ENCODE results near the gene NECTIN3. TPM values are rescaled to one million over a fixed set of nuclear protein-coding genes. Genes with fewer than 3 reads are reported as not detected.

Gene NECTIN3, protein sequence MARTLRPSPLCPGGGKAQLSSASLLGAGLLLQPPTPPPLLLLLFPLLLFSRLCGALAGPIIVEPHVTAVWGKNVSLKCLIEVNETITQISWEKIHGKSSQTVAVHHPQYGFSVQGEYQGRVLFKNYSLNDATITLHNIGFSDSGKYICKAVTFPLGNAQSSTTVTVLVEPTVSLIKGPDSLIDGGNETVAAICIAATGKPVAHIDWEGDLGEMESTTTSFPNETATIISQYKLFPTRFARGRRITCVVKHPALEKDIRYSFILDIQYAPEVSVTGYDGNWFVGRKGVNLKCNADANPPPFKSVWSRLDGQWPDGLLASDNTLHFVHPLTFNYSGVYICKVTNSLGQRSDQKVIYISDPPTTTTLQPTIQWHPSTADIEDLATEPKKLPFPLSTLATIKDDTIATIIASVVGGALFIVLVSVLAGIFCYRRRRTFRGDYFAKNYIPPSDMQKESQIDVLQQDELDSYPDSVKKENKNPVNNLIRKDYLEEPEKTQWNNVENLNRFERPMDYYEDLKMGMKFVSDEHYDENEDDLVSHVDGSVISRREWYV
- total RNA-seq (2014; rRNA removed; shearing (Covaris generic); ENCODE audit: low replicate concordance) = not detected in 2 replicates

DNA sequence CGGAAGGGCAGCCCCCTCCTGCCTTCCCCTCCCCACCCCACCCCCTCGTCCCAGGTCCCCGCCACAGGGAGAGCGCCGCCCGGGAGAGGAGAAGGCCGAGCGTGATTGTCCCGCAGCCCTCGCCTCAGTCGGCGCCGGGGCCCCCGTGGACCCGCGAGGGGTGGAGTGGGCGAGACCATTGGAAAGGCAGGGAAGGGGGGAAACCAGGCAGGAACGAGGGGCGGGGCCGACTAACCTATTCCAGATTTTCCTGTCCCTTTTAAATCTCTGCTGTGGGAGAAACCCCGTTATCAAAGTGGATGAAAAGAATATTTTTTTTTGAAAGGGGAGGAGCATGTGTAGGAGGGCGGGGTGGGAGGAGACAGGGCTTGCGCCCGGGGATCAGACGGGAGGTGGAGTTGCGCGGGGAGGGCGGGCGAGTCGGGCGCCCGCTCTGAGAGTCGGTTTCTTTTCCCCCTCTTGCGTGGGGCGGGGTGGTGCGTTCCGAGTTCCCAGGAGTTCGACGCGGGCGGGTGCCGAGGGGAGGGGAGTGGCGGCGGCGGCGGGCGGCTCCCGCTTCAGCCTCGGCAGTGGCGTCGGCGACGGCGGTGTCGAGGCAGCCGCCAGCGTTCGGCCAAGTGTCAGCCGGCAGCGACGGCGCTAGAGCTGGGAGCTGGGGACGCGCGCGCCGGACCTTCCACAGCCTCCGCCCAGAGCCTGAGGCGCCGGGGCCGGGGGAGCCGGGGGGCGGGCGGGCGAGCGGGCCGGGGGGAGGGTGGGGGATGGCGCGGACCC is at the start of gene NECTIN3:
NECTIN3 (plus strand) TSS at position 560 of the 774 bp plus-strand sequence; CDS start at position 762, 202 bp downstream.
- Histone ChIP-seq H3K27me3 (ENCODE audit: low read length) (no peaks in the 10 kb centered on the region), H3K4me1 (ENCODE audit: low read length) (no peaks in the 10 kb centered on the region), H2AFZ (ENCODE audit: low read length) (no peak within 1 kb of the TSS), H3K9me2 (replicated peaks; ENCODE audit: insufficient read depth, low read length) (no peaks in the 10 kb centered on the region; the same call in 1 of the 2 replicates), H3K9me3 (ENCODE audit: low read length) (no peaks in the 10 kb centered on the region; the same call in 1 of the 2 replicates), H3K4me2 (ENCODE audit: low read depth, low read length, poor library complexity, severe bottlenecking) (no peak within 1 kb of the TSS), H3K36me3 (ENCODE audit: insufficient read depth, low read length) (no peaks in the 10 kb centered on the region), H3K9ac (ENCODE audit: low read length) (no peak within 1 kb of the TSS), H3K79me2 (ENCODE audit: low read length) (no peaks in the 10 kb centered on the region), H3K27ac (ENCODE audit: low read length) (no peak within 1 kb of the TSS), H4K20me1 (ENCODE audit: insufficient read depth, low read depth, low read length) (no peaks in the 10 kb centered on the region), H3K4me3 (ENCODE audit: low read length) (no peak within 1 kb of the TSS)
- no peak for DNase-seq

DNA sequence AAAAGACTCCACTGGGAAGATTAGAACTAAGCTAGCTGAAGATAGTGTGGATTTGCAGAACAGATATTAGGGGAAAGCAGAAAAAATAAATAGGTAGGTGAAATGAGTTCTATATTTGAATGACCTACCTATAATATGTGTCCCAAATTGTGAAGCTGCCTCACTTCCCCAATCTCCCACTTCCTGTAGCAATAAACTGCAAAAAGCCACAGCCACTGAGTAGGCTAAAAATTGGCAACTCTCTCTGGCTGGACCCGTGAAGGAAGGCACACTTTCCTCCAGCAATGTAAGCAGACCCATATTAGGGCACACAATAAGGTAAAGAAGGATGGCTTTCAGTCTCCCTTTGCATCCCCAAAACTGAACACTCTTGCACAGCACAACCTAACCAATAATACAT is 43.7 kb upstream of the NECTIN3 start:
- H3K27ac ChIP-seq (ENCODE audit: low read length) = no peak overlapping the region
- no peak overlapping the region for H2AFZ ChIP-seq (ENCODE audit: low read length)
- no peak overlapping the region for H3K4me2 ChIP-seq (ENCODE audit: low read depth, low read length, poor library complexity, severe bottlenecking)
- peaks cover 4% of the 10 kb centered on the region; the same call in 1 of the 2 replicates for H3K9me3 ChIP-seq (ENCODE audit: low read length)
- no peaks in the 10 kb centered on the region for H3K36me3 ChIP-seq (ENCODE audit: insufficient read depth, low read length)
- no peaks in the 10 kb centered on the region for H3K4me1 ChIP-seq (ENCODE audit: low read length)
- H3K4me3 ChIP-seq (ENCODE audit: low read length) = no peak overlapping the region
- H3K9me2 ChIP-seq (replicated peaks; ENCODE audit: insufficient read depth, low read length) = no peaks in the 10 kb centered on the region
- H4K20me1 ChIP-seq (ENCODE audit: insufficient read depth, low read depth, low read length) = no peaks in the 10 kb centered on the region
- no peak for DNase-seq
- no peaks in the 10 kb centered on the region for H3K27me3 ChIP-seq (ENCODE audit: low read length)
- no peaks in the 10 kb centered on the region for H3K79me2 ChIP-seq (ENCODE audit: low read length)
- H3K9ac ChIP-seq (ENCODE audit: low read length) = no peak overlapping the region

DNA sequence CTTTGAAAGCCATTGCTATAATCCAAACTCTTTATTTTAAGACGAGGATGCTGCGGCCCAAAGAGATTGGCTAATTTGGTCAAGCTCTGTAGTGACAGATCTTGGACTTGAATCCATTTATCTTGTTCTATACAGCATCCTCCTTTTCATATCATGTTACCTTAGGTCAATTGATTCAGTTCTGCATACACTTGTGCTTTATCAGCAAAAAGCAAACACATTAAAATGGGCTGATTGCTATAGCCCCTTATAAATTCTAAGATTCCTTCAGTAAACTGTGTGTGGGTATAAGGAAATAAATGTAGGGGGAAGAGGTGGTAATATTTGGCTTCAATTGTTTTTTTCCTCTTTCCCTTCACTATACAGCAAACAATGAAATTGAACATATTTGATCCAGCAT is 40.1 kb upstream of the NECTIN3 start:
- no peak overlapping the region for H3K4me2 ChIP-seq (ENCODE audit: low read depth, low read length, poor library complexity, severe bottlenecking)
- no peak overlapping the region for H3K4me3 ChIP-seq (ENCODE audit: low read length)
- H3K4me1 ChIP-seq (ENCODE audit: low read length) = no peaks in the 10 kb centered on the region
- peaks cover 22% of the 10 kb centered on the region for H3K9me3 ChIP-seq (ENCODE audit: low read length)
- H3K9ac ChIP-seq (ENCODE audit: low read length) = no peak overlapping the region
- no peak overlapping the region for H2AFZ ChIP-seq (ENCODE audit: low read length)
- no peaks in the 10 kb centered on the region for H4K20me1 ChIP-seq (ENCODE audit: insufficient read depth, low read depth, low read length)
- H3K36me3 ChIP-seq (ENCODE audit: insufficient read depth, low read length) = no peaks in the 10 kb centered on the region
- no peaks in the 10 kb centered on the region for H3K9me2 ChIP-seq (replicated peaks; ENCODE audit: insufficient read depth, low read length)
- H3K79me2 ChIP-seq (ENCODE audit: low read length) = no peaks in the 10 kb centered on the region
- H3K27me3 ChIP-seq (ENCODE audit: low read length) = no peaks in the 10 kb centered on the region
- DNase-seq = no peak
- no peak overlapping the region for H3K27ac ChIP-seq (ENCODE audit: low read length)

DNA sequence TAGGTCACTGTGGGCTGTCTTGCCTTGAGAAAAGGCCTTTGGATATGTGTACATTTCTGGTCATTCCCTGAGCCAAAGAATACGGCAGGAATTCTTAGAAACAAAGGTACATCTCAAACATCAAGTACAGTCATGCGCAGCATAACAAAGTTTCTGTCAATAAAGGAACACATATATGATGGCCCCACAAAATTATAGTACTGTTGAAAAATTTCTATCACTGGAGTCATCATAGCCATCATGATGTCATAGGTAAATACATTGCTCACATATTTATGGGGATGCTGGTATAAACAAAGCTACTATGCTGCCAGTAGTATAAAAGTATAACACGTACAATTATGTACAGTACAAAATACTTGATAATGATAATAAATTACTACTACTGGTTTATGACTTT is 38.9 kb upstream of the NECTIN3 start:
- H3K4me2 ChIP-seq (ENCODE audit: low read depth, low read length, poor library complexity, severe bottlenecking) = no peak overlapping the region
- H3K9me3 ChIP-seq (ENCODE audit: low read length) = peaks cover 25% of the 10 kb centered on the region
- H3K36me3 ChIP-seq (ENCODE audit: insufficient read depth, low read length) = no peaks in the 10 kb centered on the region
- H4K20me1 ChIP-seq (ENCODE audit: insufficient read depth, low read depth, low read length) = no peaks in the 10 kb centered on the region
- no peaks in the 10 kb centered on the region for H3K9me2 ChIP-seq (replicated peaks; ENCODE audit: insufficient read depth, low read length)
- no peaks in the 10 kb centered on the region for H3K4me1 ChIP-seq (ENCODE audit: low read length)
- no peak for DNase-seq
- H3K27me3 ChIP-seq (ENCODE audit: low read length) = no peaks in the 10 kb centered on the region
- no peak overlapping the region for H3K4me3 ChIP-seq (ENCODE audit: low read length)
- H3K27ac ChIP-seq (ENCODE audit: low read length) = no peak overlapping the region
- no peak overlapping the region for H2AFZ ChIP-seq (ENCODE audit: low read length)
- H3K9ac ChIP-seq (ENCODE audit: low read length) = no peak overlapping the region
- no peaks in the 10 kb centered on the region for H3K79me2 ChIP-seq (ENCODE audit: low read length)

DNA sequence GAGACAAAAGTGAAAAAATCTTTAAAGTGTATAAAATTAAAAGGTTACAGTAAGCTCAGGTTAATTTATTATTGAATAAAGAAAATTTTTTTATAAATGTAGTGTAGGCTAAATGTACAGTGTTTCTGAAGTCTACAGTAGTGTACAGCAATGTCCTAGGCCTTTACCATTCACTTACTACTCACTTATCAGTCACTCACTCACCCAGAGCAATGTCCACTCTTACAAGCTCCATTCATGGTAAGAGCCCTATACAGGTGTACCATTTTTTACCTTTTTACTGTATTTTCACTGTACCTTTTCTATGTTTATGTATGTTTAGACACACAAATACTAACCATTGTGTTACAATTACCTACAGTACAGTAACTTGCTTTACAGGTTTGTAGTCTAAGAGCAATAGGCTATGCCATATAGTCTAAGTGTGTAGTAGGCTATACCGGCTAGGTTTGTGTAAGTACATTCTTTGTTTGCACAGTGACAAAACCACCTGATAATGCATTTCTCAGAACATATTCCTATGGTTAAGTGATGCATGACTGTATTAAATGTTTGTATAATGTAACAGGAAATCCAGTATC is 38.1 kb upstream of the NECTIN3 start:
- H2AFZ ChIP-seq (ENCODE audit: low read length) = no peak overlapping the region

DNA sequence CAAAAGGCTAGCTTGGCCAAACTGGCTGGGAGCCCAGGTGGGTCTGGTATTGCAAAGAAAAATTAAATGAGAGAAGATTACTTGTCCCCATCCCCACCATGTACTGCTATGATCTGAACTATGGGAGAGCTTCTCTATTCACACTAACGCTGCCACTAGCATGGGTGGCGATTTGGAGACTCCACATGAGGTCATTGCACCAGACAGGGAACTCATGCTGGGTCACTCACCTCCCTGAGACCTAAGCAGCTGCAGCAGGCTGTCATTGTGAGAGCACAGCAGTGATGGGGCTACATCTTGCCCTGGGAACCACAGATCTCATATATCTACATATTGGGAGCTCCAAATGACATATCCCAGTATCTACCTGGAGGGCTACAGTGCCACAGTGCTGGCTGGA is 36.3 kb upstream of the NECTIN3 start:
- Histone ChIP-seq H3K27ac (ENCODE audit: low read length) (no peak overlapping the region), H2AFZ (ENCODE audit: low read length) (no peak overlapping the region), H3K4me3 (ENCODE audit: low read length) (no peak overlapping the region), H3K9me2 (replicated peaks; ENCODE audit: insufficient read depth, low read length) (no peaks in the 10 kb centered on the region), H3K79me2 (ENCODE audit: low read length) (no peaks in the 10 kb centered on the region), H3K4me1 (ENCODE audit: low read length) (no peaks in the 10 kb centered on the region), H3K4me2 (ENCODE audit: low read depth, low read length, poor library complexity, severe bottlenecking) (no peak overlapping the region), H3K36me3 (ENCODE audit: insufficient read depth, low read length) (no peaks in the 10 kb centered on the region), H3K9ac (ENCODE audit: low read length) (no peak overlapping the region), H4K20me1 (ENCODE audit: insufficient read depth, low read depth, low read length) (no peaks in the 10 kb centered on the region), H3K27me3 (ENCODE audit: low read length) (no peaks in the 10 kb centered on the region), H3K9me3 (ENCODE audit: low read length) (peaks cover 25% of the 10 kb centered on the region)
- DNase-seq = no peak

More for the DNA sequence above, 38.1 kb upstream of the NECTIN3 start:
- DNase-seq = peak; percentile 25
- H3K27ac ChIP-seq (ENCODE audit: low read length) = no peak overlapping the region
- H3K9me2 ChIP-seq (replicated peaks; ENCODE audit: insufficient read depth, low read length) = no peaks in the 10 kb centered on the region
- peaks cover 25% of the 10 kb centered on the region for H3K9me3 ChIP-seq (ENCODE audit: low read length)
- no peaks in the 10 kb centered on the region for H3K27me3 ChIP-seq (ENCODE audit: low read length)
- no peak overlapping the region for H3K4me2 ChIP-seq (ENCODE audit: low read depth, low read length, poor library complexity, severe bottlenecking)
- no peak overlapping the region for H3K9ac ChIP-seq (ENCODE audit: low read length)
- H3K36me3 ChIP-seq (ENCODE audit: insufficient read depth, low read length) = no peaks in the 10 kb centered on the region
- H4K20me1 ChIP-seq (ENCODE audit: insufficient read depth, low read depth, low read length) = no peaks in the 10 kb centered on the region
- no peaks in the 10 kb centered on the region for H3K4me1 ChIP-seq (ENCODE audit: low read length)
- no peaks in the 10 kb centered on the region for H3K79me2 ChIP-seq (ENCODE audit: low read length)
- H3K4me3 ChIP-seq (ENCODE audit: low read length) = no peak overlapping the region

DNA sequence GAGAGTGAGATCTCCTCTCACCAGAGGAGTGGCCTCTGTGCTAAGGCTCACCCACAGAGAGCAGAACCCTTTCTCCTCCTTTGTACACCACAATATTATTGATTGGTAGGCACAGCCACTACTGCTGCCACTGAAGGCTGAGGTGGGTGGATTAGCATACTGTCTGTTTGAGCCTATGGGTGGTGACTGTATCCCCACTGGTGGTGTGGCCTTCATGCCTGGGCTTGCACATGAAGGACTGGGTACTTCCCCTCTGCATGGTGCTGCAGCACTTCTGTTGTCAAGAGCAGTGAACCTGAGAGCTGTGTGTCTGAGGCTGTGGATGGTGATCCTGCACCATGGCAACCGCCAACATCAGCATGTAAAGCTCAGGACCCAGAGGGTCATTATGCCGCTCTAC is 35.7 kb upstream of the NECTIN3 start:
- no peaks in the 10 kb centered on the region for H3K9me2 ChIP-seq (replicated peaks; ENCODE audit: insufficient read depth, low read length)
- H3K9me3 ChIP-seq (ENCODE audit: low read length) = peaks cover 25% of the 10 kb centered on the region
- H3K4me3 ChIP-seq (ENCODE audit: low read length) = no peak overlapping the region
- no peaks in the 10 kb centered on the region for H3K79me2 ChIP-seq (ENCODE audit: low read length)
- H3K4me2 ChIP-seq (ENCODE audit: low read depth, low read length, poor library complexity, severe bottlenecking) = no peak overlapping the region
- no peak overlapping the region for H3K9ac ChIP-seq (ENCODE audit: low read length)
- peak; percentile 2 for DNase-seq
- H2AFZ ChIP-seq (ENCODE audit: low read length) = no peak overlapping the region
- H3K4me1 ChIP-seq (ENCODE audit: low read length) = no peaks in the 10 kb centered on the region
- H4K20me1 ChIP-seq (ENCODE audit: insufficient read depth, low read depth, low read length) = no peaks in the 10 kb centered on the region
- H3K27me3 ChIP-seq (ENCODE audit: low read length) = no peaks in the 10 kb centered on the region
- H3K36me3 ChIP-seq (ENCODE audit: insufficient read depth, low read length) = no peaks in the 10 kb centered on the region
- no peak overlapping the region for H3K27ac ChIP-seq (ENCODE audit: low read length)

DNA sequence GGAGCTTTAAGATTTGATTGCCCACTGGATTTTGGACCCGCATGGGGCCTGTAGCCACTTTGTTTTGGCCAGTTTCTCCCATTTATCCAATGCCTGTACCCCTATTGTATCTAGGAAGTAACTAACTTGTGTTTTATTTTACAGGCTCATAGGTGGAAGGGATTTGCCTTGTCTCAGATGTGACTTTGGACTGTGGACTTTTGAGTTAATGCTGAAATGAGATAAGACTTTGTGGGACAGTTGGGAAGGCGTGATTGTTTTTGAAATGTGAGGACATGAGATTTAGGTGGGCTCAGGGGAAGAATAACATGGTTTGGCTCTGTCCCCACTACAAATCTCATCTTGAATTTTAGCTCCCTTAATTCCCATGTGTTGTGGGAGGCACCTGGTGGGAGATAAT is 30.7 kb upstream of the NECTIN3 start:
- H3K27ac ChIP-seq (ENCODE audit: low read length) = no peak overlapping the region
- no peaks in the 10 kb centered on the region for H3K4me1 ChIP-seq (ENCODE audit: low read length)
- H2AFZ ChIP-seq (ENCODE audit: low read length) = no peak overlapping the region
- H3K27me3 ChIP-seq (ENCODE audit: low read length) = no peaks in the 10 kb centered on the region
- no peak for DNase-seq
- H3K9ac ChIP-seq (ENCODE audit: low read length) = no peak overlapping the region
- H4K20me1 ChIP-seq (ENCODE audit: insufficient read depth, low read depth, low read length) = no peaks in the 10 kb centered on the region
- H3K36me3 ChIP-seq (ENCODE audit: insufficient read depth, low read length) = no peaks in the 10 kb centered on the region
- no peak overlapping the region for H3K4me3 ChIP-seq (ENCODE audit: low read length)
- no peaks in the 10 kb centered on the region for H3K9me2 ChIP-seq (replicated peaks; ENCODE audit: insufficient read depth, low read length)
- H3K4me2 ChIP-seq (ENCODE audit: low read depth, low read length, poor library complexity, severe bottlenecking) = no peak overlapping the region
- H3K79me2 ChIP-seq (ENCODE audit: low read length) = no peaks in the 10 kb centered on the region
- peaks cover 16% of the 10 kb centered on the region for H3K9me3 ChIP-seq (ENCODE audit: low read length)

Data from Karpas-422 (cell line).